H1 (cell line): Measurements from ENCODE around the gene KBTBD12. TPM values are rescaled to one million over a fixed set of nuclear protein-coding genes. Genes with fewer than 3 reads are reported as not detected.

ENCODE experiments used
- KDM4A ChIP-seq: IDR thresholded peaks from one replicate; pipeline ENCODE4 v1.7.1; 2012; ENCODE audit warnings: low read depth, mild to moderate bottlenecking, moderate library complexity, low read length, inconsistent platforms; ENCODE audit not compliant: severe bottlenecking
- polyA plus RNA-seq, 7 experiments: library from polyadenylated mRNA; depleted of rRNA in 3 of 7; stranded (reverse) in 5 of 7; unstranded in 2 of 7; fragments of >200 nt in 5 of 7; fragments of 200-250 nt in 2 of 7; gene quantifications; 1 replicate in 5 of 7; 2 replicates in 1 of 7; 4 replicates in 1 of 7; pipeline versions ENCODE4 v1.2.1 to v1.2.3, GENCODE V29; 2011 to 2013; ENCODE audit warnings: missing spikeins in 2 of 7, mixed read lengths in 2 of 7
- total RNA-seq: library from RNA; stranded (reverse); fragmentation: NEBNext Ultra II Directional; extraction: Animal tissue kit (Norgen Biotek cat#: 25700); gene quantifications from 2 replicates; pipeline ENCODE4 v1.2.1, GENCODE V29; 2021

Gene KBTBD12
- total and polyA plus RNA-seq, 2 of the 8 experiments (the other 6 are each of a cell fraction or from before 2014, with no cell fraction given), result 0.33 to 0.63 TPM

DNA sequence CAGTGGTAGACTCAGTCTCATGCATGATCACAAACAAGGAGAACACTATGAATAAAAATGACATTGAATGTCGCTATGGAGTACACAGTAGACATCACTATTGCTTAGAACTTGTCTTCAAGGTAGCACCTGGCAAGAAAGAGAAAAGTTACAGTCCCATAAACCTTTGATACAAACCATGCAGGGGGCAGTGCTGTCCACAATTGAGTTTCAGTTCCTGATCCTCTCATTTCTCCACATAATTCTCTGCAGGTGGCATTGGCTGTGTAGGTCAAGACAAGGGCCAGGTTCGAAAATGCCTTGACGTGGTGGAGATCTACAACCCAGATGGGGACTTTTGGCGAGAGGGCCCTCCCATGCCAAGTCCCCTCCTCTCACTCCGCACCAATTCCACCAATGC, 47.9 kb downstream of the KBTBD12 start (continued):
- TF ChIP-seq KDM4A, result no peak
